ENCODE results near the gene SNX6.
A peak's percentile ranks its signal among the peaks of the same experiment; 100 is the strongest.
"Not testable (repeated sequence)": the region's sequence is repeated elsewhere in the genome, so short reads cannot be mapped to it uniquely, and the experiment has no call there.

Gene SNX6

DNA sequence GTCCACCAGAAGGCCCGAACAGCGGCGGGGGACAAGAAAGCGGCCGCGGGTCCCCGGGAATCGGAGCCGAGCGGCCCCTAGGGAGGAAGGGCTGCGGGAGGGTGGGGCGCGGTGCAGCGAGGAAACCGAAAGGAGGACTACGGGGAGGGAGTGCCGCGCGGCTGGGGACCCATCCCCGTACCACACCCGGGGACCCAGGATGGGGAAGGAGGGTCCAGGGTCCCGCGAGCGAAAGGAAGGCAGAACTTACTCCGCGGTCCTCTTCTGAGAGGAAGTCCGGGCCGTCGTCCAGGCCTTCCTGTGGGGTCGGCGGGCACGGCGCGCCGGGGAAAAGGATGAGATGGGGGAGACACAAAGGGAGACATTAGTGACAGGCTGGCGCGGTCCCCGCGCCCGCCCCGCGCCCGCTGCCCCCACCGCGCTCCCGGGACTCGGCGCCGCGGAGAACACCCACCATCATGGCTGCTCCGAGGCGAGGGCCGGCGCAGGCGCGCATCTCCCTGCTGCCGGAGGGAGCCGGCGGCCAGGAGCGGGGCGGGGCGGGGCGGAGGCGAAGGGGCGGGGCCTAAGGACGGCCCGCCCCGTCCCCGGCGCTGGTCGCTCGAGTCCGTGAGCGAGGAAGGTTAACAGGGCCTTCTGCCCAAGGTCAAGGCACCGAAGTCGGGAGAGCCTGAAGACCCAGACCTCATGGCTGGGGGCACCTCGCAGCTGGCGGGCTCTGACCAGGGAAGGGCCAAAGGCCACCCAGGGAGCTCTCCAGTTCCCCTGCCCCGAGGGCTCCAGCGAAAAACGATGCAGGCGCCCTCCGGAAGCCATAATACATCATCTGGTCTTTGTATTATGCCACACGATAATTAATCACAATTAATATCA lies at the start of gene SNX6:
Gene SNX6 (minus strand): TSS at position 492 of the 873 bp plus-strand sequence. CDS start 32 bp downstream, at position 460.
- peak; percentile 82 for DNase-seq (ENCODE audit: low spot score)

DNA sequence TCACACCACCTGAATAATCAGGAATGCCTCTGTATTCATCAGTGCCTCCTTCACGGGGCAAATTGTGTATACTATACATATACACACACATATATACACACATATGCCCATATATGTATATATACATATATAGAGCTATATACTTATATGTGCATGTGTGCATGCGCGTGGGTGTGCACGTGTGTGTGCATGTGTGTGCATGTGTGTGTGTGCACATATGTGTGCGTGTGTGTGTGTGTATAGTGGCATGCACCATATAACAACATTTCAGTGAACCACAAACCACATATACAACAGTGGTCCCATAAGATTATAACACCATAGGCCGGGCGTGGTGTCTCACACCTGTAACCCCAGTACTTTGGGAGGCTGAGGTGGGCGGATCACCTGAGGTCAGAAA lies 48.8 kb upstream of the SNX6 start:
- DNase-seq (ENCODE audit: low spot score), result no peak

DNA sequence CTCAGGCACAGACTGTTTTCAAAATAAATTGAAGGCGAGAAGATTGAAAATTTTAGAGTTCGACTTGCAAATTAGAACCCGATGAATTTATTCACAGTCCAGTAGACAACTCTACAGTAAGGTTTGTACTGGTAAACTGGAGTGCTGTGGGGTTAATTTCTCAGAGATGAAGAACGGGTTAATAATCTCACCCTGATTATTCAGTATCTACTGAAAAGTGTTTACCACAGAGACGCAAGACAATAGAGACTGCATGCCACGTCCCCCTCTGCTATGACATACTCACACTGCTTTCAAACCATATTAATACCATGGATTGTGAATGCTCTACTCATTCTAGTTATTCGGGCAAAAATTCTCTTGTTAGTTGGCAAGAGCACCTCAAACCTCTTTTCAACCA lies 48.4 kb upstream of the SNX6 start:
- DNase-seq (ENCODE audit: low spot score), result no peak

DNA sequence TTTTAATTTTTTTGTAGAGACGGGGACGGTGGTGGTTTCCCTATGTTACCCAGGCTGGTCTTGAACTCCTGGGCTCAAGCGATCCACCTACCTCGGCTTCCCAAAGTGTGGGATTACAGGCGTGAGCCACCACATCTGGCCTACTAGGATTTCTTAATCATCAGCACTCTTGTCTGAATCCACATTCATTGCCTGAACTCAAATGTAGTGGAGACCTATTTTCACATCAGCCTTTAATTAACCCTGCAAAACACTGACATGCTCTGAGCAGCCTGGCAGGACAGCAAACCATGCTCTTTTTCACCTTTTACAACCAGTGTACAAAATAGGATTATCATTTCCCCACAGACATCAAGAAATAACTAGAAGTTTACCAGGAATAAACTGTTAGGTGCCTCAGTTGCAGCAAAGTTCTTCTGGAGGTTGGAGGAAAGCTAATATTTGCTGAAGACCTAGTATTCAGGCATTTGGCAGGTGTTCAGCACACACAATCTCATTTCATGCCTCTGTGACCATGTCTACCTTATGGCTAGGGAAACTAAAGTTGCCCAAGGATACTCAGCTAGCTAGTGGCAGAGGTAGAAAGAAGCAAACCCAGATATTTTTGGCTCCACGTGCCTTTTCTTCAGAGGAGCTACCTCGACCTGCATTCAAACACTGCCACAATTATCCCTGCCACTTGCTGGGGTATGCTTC lies 46.7 kb upstream of the SNX6 start:
- no peak for DNase-seq (ENCODE audit: low spot score)

GRCh38 chr14:34673702-34674101 lies 43.8 kb upstream of the SNX6 start:
- no peak for DNase-seq (ENCODE audit: low spot score)

DNA sequence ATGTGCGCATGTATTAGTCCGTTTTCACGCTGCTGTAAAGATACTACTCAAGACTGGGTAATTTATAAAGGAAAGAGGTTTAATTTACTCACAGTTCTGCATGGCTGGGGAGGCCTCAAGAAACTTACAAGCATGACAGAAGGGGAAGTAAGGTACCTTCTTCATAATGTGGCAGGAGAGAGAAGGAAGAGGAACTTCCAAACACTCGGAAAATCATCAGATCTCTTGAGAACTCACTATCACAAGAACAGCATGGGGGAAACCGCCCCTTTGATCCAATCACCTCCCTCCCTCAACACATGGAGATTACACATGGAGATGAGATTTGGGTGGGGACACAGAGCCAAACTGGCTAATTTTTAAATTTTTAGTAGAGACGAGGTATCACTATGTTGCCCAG lies 41.8 kb upstream of the SNX6 start:
- no peak for DNase-seq (ENCODE audit: low spot score)

GRCh38 chr14:34668111-34668510 lies 38.2 kb upstream of the SNX6 start:
- no peak for DNase-seq (ENCODE audit: low spot score)

DNA sequence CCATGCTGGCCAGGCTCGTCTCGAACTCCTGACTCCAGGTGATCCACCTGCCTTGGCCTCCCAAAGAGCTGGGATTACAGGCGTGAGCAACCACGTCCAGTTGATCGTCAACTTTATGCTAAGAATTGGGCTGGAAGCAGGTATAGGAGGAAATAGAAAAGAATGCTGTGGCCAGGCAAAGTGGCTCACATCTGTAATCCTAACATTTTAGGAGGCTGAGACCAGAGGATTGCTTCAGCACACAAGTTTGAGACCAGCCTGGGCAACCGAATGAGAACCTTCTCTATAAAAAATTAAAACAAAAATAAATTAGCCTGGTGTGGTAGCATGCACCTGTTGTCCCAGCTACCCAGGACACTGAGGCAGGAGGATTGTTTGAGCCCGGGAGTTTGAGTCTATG lies 37.1 kb upstream of the SNX6 start:
- DNase-seq (ENCODE audit: low spot score), result no peak

GRCh38 chr14:34665785-34666435 lies 36.0 kb upstream of the SNX6 start:
- DNase-seq (ENCODE audit: low spot score), result peak; percentile 81

DNA sequence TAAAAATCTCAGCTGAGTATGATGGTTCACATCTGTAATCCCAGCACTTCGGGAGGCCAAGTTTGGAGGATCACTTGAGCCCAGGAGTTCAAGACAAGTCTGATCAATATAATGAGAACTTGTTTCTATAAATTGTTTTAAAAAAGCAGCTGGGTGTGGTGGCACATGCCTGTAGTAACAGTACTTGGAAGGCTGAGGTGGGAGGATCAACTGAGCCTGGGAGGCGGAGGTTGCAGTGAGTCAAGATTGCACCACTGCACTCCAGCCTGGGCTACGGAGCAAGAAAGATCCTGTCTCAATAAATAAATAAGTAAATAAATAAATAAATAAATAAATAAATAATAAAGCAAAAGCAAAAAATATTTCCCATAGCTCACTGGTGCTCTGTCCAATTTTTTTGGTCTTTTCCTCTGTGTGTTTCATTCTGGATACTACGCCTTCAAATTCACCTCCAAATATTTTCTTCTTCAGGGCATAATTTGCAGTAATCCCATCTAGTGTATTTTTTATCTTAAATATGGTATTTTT lies 32.7 kb upstream of the SNX6 start:
- DNase-seq (ENCODE audit: low spot score), result no peak

DNA sequence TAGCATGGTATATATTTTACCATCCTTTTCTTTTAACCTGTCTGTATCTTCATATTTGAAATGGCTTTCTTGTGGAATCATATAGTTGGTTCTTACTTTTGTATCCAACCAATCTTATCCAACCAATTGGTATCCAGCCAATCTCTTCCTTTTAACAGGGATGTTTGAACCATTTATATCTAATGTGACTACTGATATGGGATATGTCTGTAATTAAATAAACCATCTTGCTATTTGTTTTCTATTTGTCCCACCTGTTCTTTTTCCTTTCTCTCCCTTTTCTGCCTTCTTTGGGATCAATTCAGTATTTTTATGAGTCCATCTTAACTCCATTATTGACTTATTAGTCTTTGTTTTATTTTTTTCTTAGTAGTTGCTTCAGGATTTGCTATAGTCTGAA lies 30.8 kb upstream of the SNX6 start:
- DNase-seq (ENCODE audit: low spot score), result no peak

- DNase-seq (ENCODE audit: low spot score), result no peak
Measured at GRCh38 chr14:34655959-34656358, 26.0 kb upstream of the SNX6 start.

GRCh38 chr14:34653073-34653472 lies 23.1 kb upstream of the SNX6 start:
- DNase-seq (ENCODE audit: low spot score), result not testable (repeated sequence)

- not testable (repeated sequence) for DNase-seq (ENCODE audit: low spot score)
Measured at GRCh38 chr14:34652348-34652747, 22.4 kb upstream of the SNX6 start.

- DNase-seq (ENCODE audit: low spot score), result peak; percentile 58
Measured at GRCh38 chr14:34650786-34651584, 21.0 kb upstream of the SNX6 start.

DNA sequence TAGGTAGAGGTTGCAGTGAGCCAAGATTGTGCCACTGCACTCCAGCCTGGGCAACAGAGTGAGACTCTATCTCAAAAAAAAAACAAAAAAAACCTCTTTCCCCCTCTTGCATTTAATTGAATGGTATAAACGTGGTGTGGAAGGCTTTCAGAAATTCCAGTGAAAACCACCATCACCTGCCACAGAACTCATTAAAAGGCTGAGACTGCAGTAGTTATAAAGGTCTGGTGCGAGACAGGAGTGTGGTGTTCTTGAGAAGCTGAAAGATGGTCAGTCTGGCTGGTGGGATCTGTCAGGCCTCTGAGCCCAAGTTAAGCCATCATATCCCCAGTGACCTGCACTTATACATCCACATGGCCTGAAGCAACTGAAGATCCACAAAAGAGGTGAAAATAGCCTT lies 20.1 kb upstream of the SNX6 start:
- DNase-seq (ENCODE audit: low spot score), result not testable (repeated sequence)

DNA sequence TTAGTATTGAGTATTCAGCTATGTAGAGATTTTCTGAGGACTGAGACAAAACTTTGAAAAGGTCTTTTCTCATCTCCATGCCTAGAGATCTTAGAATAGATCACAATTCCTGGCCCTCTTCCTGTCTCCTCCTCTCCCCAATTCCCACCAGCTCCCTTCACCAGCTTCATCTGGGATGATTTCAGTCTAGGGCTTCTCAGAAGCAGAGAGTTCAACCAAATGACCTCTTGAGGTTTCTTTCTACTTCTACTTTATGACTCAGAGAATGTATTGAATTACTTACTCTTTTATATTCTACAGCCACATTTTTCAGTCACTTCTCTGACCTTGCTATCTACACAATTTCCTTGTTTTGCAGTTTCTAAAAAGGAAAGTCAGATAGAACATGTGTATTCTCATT lies 19.4 kb upstream of the SNX6 start:
- DNase-seq (ENCODE audit: low spot score), result no peak

DNA sequence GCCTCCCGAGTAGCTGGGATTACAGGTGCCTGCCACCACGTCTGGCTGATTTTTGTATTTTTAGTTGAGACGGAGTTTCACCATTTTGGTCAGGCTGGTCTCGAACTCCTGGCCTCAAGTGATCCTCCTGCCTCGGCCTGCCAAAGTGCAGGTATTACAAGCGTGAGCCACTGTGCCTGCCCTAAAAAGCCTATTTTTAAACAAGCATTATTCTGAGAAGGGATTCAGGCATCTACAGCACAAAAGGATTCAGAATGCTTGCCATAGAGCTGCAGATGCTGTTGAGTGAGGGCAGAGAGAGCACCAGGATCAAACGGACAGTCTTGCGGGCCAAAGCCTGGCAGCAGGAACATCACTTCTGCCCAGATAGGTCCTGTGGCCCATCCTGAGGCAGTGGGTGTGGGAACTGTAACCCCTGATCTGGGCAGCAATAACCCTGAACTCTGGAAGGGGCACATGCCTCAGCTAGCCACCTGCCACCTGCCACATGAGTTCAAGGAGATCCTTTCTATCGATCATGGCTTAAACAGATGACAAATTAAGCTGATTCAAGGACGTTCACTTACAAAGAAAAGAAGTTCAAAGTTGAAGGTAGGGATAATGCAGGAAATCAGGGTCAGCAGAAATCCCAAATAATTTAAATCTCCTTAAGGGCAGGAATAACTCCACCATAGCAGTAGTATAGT lies 16.8 kb upstream of the SNX6 start:
- no peak for DNase-seq (ENCODE audit: low spot score)

- no peak for DNase-seq (ENCODE audit: low spot score)
Measured at GRCh38 chr14:34643361-34643760, 13.4 kb upstream of the SNX6 start.

DNA sequence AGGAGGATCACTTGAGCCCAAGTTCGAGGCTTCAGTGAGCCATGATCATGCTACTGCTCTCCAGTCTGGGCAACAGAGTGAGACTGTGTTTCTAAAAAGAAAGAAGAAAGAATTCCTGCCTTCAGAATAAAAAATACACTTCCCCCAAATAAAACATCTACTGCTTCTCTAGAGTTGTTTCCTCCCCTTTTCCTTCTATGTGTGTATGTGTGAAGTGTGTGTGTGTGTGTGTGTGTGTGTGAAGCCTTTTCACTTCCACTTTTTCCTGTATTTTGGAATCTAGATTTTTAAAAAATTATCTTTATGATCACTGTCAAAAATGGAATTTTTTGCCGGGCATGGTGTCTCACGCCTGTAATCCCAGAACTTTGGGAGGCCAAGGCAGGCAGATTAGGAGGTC lies 12.6 kb upstream of the SNX6 start:
- no peak for DNase-seq (ENCODE audit: low spot score)

GRCh38 chr14:34640826-34641225 lies 10.9 kb upstream of the SNX6 start:
- DNase-seq (ENCODE audit: low spot score), result no peak
